ENCODE measurements around the gene BAK1.

DNA sequence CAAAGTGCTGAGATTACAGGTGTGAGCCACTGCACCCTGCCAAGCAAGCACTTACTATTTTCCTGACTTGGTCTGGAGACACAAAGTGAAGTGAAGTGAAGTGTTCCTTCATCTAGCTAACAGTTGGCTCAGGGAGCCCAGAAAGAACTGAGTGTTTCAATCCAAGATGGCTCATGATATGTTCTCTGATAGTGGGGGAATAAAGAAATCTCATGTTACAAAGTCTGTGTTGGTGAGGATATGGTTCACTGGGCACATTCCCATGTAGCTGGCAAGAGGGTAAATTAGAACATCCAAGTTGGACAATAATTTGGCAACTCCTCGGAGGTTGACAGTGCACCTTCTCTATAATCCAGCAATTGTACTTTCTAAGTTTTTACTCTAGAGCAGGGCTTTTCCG is 36.0 kb upstream of the BAK1 start:
- TF ChIP-seq, protein P1, sequence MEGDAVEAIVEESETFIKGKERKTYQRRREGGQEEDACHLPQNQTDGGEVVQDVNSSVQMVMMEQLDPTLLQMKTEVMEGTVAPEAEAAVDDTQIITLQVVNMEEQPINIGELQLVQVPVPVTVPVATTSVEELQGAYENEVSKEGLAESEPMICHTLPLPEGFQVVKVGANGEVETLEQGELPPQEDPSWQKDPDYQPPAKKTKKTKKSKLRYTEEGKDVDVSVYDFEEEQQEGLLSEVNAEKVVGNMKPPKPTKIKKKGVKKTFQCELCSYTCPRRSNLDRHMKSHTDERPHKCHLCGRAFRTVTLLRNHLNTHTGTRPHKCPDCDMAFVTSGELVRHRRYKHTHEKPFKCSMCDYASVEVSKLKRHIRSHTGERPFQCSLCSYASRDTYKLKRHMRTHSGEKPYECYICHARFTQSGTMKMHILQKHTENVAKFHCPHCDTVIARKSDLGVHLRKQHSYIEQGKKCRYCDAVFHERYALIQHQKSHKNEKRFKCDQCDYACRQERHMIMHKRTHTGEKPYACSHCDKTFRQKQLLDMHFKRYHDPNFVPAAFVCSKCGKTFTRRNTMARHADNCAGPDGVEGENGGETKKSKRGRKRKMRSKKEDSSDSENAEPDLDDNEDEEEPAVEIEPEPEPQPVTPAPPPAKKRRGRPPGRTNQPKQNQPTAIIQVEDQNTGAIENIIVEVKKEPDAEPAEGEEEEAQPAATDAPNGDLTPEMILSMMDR (conservative IDR thresholded peaks at IDR 0.05 in 1 of 2, IDR thresholded peaks at IDR 0.05 in 1 of 2; ENCODE audit: extremely low read depth in 1 of 2, insufficient read depth in 1 of 2, low read depth in 1 of 2, low read length in 2 of 2) = no peak
- TF ChIP-seq EZH2 (IDR thresholded peaks at IDR 0.05; ENCODE audit: borderline replicate concordance, low read length) = no peak
